ENCODE data around the gene SNRPD3. TPM values are rescaled to one million over a fixed set of nuclear protein-coding genes. Genes with fewer than 3 reads are reported as not detected.
A peak's percentile ranks its signal among the peaks of the same experiment; 100 is the strongest.
"Not testable (repeated sequence)": the region's sequence is repeated elsewhere in the genome, so short reads cannot be mapped to it uniquely, and the experiment has no call there.

SNRPD3 gene
- total RNA-seq, 1 donor = 112 TPM

- no peak overlapping the region for H3K4me3 ChIP-seq (ENCODE audit: low read depth, low read length)
- DNase-seq (ENCODE audit: low read depth) = no peak
- no peak for TF ChIP-seq CTCF (IDR thresholded peaks at IDR 0.05; ENCODE audit: insufficient read depth, low read length)
Measured at GRCh38 chr22:24542641-24543040, 13.2 kb upstream of the SNRPD3 start.

GRCh38 chr22:24543185-24543601 lies 12.6 kb upstream of the SNRPD3 start:
- DNase-seq (ENCODE audit: low read depth) = no peak
- TF ChIP-seq CTCF (IDR thresholded peaks at IDR 0.05; ENCODE audit: insufficient read depth, low read length) = no peak
- H3K4me3 ChIP-seq (ENCODE audit: low read depth, low read length) = no peak overlapping the region

- DNase-seq (ENCODE audit: low read depth) = no peak
- H3K4me3 ChIP-seq (ENCODE audit: low read depth, low read length) = no peak overlapping the region
- TF ChIP-seq CTCF (IDR thresholded peaks at IDR 0.05; ENCODE audit: insufficient read depth, low read length) = no peak
Measured at GRCh38 chr22:24543679-24544243, 12.0 kb upstream of the SNRPD3 start.

- TF ChIP-seq CTCF (IDR thresholded peaks at IDR 0.05; ENCODE audit: insufficient read depth, low read length) = no peak
- DNase-seq (ENCODE audit: low read depth) = no peak
- no peak overlapping the region for H3K4me3 ChIP-seq (ENCODE audit: low read depth, low read length)
Measured at GRCh38 chr22:24548812-24549211, 7.0 kb upstream of the SNRPD3 start.

- DNase-seq (ENCODE audit: low read depth) = peak; percentile 15
- no peak for TF ChIP-seq CTCF (IDR thresholded peaks at IDR 0.05; ENCODE audit: insufficient read depth, low read length)
- H3K4me3 ChIP-seq (ENCODE audit: low read depth, low read length) = no peak overlapping the region
Measured at GRCh38 chr22:24550028-24550901, 5.5 kb upstream of the SNRPD3 start.

GRCh38 chr22:24550902-24551435 lies 4.8 kb upstream of the SNRPD3 start:
- TF ChIP-seq CTCF (IDR thresholded peaks at IDR 0.05; ENCODE audit: insufficient read depth, low read length) = no peak
- no peak overlapping the region for H3K4me3 ChIP-seq (ENCODE audit: low read depth, low read length)
- no peak for DNase-seq (ENCODE audit: low read depth)

GRCh38 chr22:24552503-24553286 lies 3.1 kb upstream of the SNRPD3 start:
- peak overlapping the region; percentile 91 for H3K4me3 ChIP-seq (ENCODE audit: low read depth, low read length)
- DNase-seq (ENCODE audit: low read depth) = not testable (repeated sequence)

Measured in fibroblast of the aortic adventitia (primary cell).